Dedifferentiated amniotic fluid mesenchymal stem cell (primary cell): Measurements from ENCODE around the gene EGF.
A peak's percentile ranks its signal among the peaks of the same experiment; 100 is the strongest.
"Not testable (repeated sequence)": the region's sequence is repeated elsewhere in the genome, so short reads cannot be mapped to it uniquely, and the experiment has no call there.

Experiments used
- DNase-seq: peaks from one replicate; pipeline ENCODE4 v3.0.0-alpha.2; 2016; ENCODE audit errors: extremely low spot score

Gene EGF

GRCh38 chr4:110034026-110034393, 121.3 kb downstream of the EGF start:
- DNase-seq: no peak

- DNase-seq: not testable (repeated sequence)
Measured at GRCh38 chr4:110039164-110039563, 126.5 kb downstream of the EGF start.

- no peak for DNase-seq
Measured at GRCh38 chr4:110041735-110042134, 129.1 kb downstream of the EGF start.

- DNase-seq: no peak
Measured at GRCh38 chr4:110042545-110043517, 130.1 kb downstream of the EGF start.

- no peak for DNase-seq
Measured at GRCh38 chr4:110046588-110047049, 133.9 kb downstream of the EGF start.

GRCh38 chr4:110049951-110050925, 137.6 kb downstream of the EGF start:
- peak; percentile 52 for DNase-seq

GRCh38 chr4:110055158-110055768, 142.6 kb downstream of the EGF start:
- no peak for DNase-seq

GRCh38 chr4:110058677-110059076, 146.0 kb downstream of the EGF start:
- no peak for DNase-seq

- DNase-seq: peak; percentile 16
Measured at GRCh38 chr4:110059556-110060191, 147.0 kb downstream of the EGF start.

GRCh38 chr4:110061076-110061475, 148.4 kb downstream of the EGF start:
- no peak for DNase-seq
